Osteoblast (primary cell): ENCODE data around the gene INPP4B. TPM values are rescaled to one million over a fixed set of nuclear protein-coding genes. Genes with fewer than 3 reads are reported as not detected.

Experiments
- DNase-seq: peaks from one replicate; pipeline ENCODE4 v3.0.0; 2011; ENCODE audit warnings: low spot score, mixed read lengths; ENCODE audit not compliant: insufficient read length; ENCODE audit errors: missing footprints
- H2AFZ ChIP-seq: 2 replicates; pipeline ENCODE4 v1.6.0; 2011; ENCODE audit warnings: mild to moderate bottlenecking, low read length
- H3K27ac ChIP-seq: 2 replicates; pipeline ENCODE4 v1.5.1; 2011; ENCODE audit warnings: mild to moderate bottlenecking, low read depth, low read length, moderate library complexity
- H3K27me3 ChIP-seq: 2 replicates; pipeline ENCODE4 v1.6.0; 2012; ENCODE audit warnings: mild to moderate bottlenecking, control low read depth, inconsistent platforms, low read length, moderate library complexity; ENCODE audit not compliant: insufficient read depth
- H3K36me3 ChIP-seq: 2 replicates; pipeline ENCODE4 v1.5.1; 2011; ENCODE audit warnings: mild to moderate bottlenecking, low read length, control low read depth, moderate library complexity; ENCODE audit not compliant: insufficient read depth
- H3K4me1 ChIP-seq: 2 replicates; pipeline ENCODE4 v1.5.1; 2011; ENCODE audit warnings: mild to moderate bottlenecking, low read length, control low read depth, moderate library complexity; ENCODE audit not compliant: insufficient read depth
- H3K4me2 ChIP-seq: 2 replicates; pipeline ENCODE4 v1.6.0; 2011; ENCODE audit warnings: mild to moderate bottlenecking, low read length; ENCODE audit not compliant: insufficient read depth
- H3K4me3 ChIP-seq: fragments of 200-600 bp; sonication (generic); 3 replicates; pipeline ENCODE4 v1.5.1; 2012; ENCODE audit warnings: mild to moderate bottlenecking, low read length, inconsistent platforms; ENCODE audit not compliant: insufficient read depth
- H3K79me2 ChIP-seq: 2 replicates; pipeline ENCODE4 v1.6.0; 2012; ENCODE audit warnings: mild to moderate bottlenecking, low read length, control low read depth, inconsistent platforms; ENCODE audit not compliant: insufficient read depth
- H3K9me3 ChIP-seq: 2 replicates; pipeline ENCODE4 v1.5.1; 2011; ENCODE audit warnings: low read depth, low read length, control low read depth
- H4K20me1 ChIP-seq: 2 replicates; pipeline ENCODE4 v1.6.0; 2012; ENCODE audit warnings: mild to moderate bottlenecking, low read length, control low read depth; ENCODE audit not compliant: insufficient read depth
- CTCF ChIP-seq: IDR thresholded peaks from 2 replicates; pipeline ENCODE4 v1.5.1; 2011; ENCODE audit warnings: mild to moderate bottlenecking, low read depth, low read length, moderate library complexity; ENCODE audit errors: extremely low read depth
- total RNA-seq: library from RNA; depleted of rRNA; stranded (reverse); fragments of >200 nt; gene quantifications from 2 replicates; pipeline ENCODE4 v1.2.3, GENCODE V29; 2012

INPP4B gene
- total RNA-seq, 1 donor, result 11.6 TPM

- TF ChIP-seq CTCF, result no peak
- DNase-seq, result no peak
- no peak overlapping the region for H2AFZ ChIP-seq
- peak overlapping the region; percentile 27 for H3K4me2 ChIP-seq
- H3K9me3 ChIP-seq, result no peaks in the 10 kb centered on the region
- no peak overlapping the region for H3K4me3 ChIP-seq
- peaks cover 46% of the 10 kb centered on the region for H3K4me1 ChIP-seq
- H3K27ac ChIP-seq, result peak overlapping the region; percentile 91
- H3K27me3 ChIP-seq, result no peaks in the 10 kb centered on the region
- H3K79me2 ChIP-seq, result peaks cover 4% of the 10 kb centered on the region
- no peaks in the 10 kb centered on the region for H4K20me1 ChIP-seq
- no peaks in the 10 kb centered on the region for H3K36me3 ChIP-seq
These were observed 438.5 kb downstream of the INPP4B start for GRCh38 chr4:142407596-142407995.

GRCh38 chr4:142406917-142407501 is 439.1 kb downstream of the INPP4B start:
- Histone ChIP-seq H3K4me2 (peak overlapping the region; percentile 83), H4K20me1 (no peaks in the 10 kb centered on the region), H3K9me3 (no peaks in the 10 kb centered on the region), H3K79me2 (peaks cover 10% of the 10 kb centered on the region), H3K4me1 (peaks cover 52% of the 10 kb centered on the region), H3K27me3 (no peaks in the 10 kb centered on the region), H3K4me3 (peak overlapping the region; percentile 2), H2AFZ (peak overlapping the region; percentile 62), H3K27ac (peak overlapping the region; percentile 91), H3K36me3 (no peaks in the 10 kb centered on the region)
- no peak for TF ChIP-seq CTCF
- no peak for DNase-seq

GRCh38 chr4:142406499-142406835 is 439.6 kb downstream of the INPP4B start:
- H3K4me3 ChIP-seq, result peak overlapping the region; percentile 70
- H3K9me3 ChIP-seq, result no peaks in the 10 kb centered on the region
- H2AFZ ChIP-seq, result peak overlapping the region; percentile 62
- peak overlapping the region; percentile 83 for H3K4me2 ChIP-seq
- no peaks in the 10 kb centered on the region for H3K36me3 ChIP-seq
- peaks cover 15% of the 10 kb centered on the region for H3K79me2 ChIP-seq
- DNase-seq, result no peak
- peaks cover 57% of the 10 kb centered on the region for H3K4me1 ChIP-seq
- no peak for TF ChIP-seq CTCF
- H3K27me3 ChIP-seq, result no peaks in the 10 kb centered on the region
- peak overlapping the region; percentile 91 for H3K27ac ChIP-seq
- H4K20me1 ChIP-seq, result no peaks in the 10 kb centered on the region

- Histone ChIP-seq H3K27ac (peak overlapping the region; percentile 91), H3K4me2 (peak overlapping the region; percentile 83), H4K20me1 (no peaks in the 10 kb centered on the region), H3K4me3 (peak overlapping the region; percentile 70), H3K36me3 (no peaks in the 10 kb centered on the region), H3K4me1 (peaks cover 57% of the 10 kb centered on the region), H3K79me2 (peaks cover 19% of the 10 kb centered on the region), H3K9me3 (no peaks in the 10 kb centered on the region), H2AFZ (peak overlapping the region; percentile 62), H3K27me3 (no peaks in the 10 kb centered on the region)
- TF ChIP-seq CTCF, result no peak
- DNase-seq, result no peak
These were observed 440.2 kb downstream of the INPP4B start for GRCh38 chr4:142405695-142406498.
